HepG2 (cell line): ENCODE results near the gene TFEB. TPM values are rescaled to one million over a fixed set of nuclear protein-coding genes. Genes with fewer than 3 reads are reported as not detected.

Experiments
- ETS1 ChIP-seq: sonication (generic); formaldehyde crosslinking; IDR thresholded peaks from 2 replicates; pipeline ENCODE4 v1.4.0; 2020; ENCODE audit warnings: missing genetic modification reagents
- GLMP ChIP-seq: sonication (generic); formaldehyde crosslinking; IDR thresholded peaks from 2 replicates; pipeline ENCODE4 v1.9.0; 2021; ENCODE audit warnings: missing genetic modification reagents, mild to moderate bottlenecking, borderline replicate concordance
- KLF12 ChIP-seq: sonication (generic); formaldehyde crosslinking; IDR thresholded peaks from 2 replicates; pipeline ENCODE4 v1.4.0; 2020; ENCODE audit warnings: missing genetic modification reagents, borderline replicate concordance
- MLXIP ChIP-seq: sonication (generic); formaldehyde crosslinking; IDR thresholded peaks from 2 replicates; pipeline ENCODE4 v1.9.0; 2021; ENCODE audit warnings: missing genetic modification reagents, borderline replicate concordance
- POGZ ChIP-seq: sonication (generic); formaldehyde crosslinking; IDR thresholded peaks from 2 replicates; pipeline ENCODE4 v1.4.0; 2020; ENCODE audit warnings: mild to moderate bottlenecking, missing genetic modification reagents
- SMC3 ChIP-seq: IDR thresholded peaks from 2 replicates; pipeline ENCODE4 v1.6.1; 2011; ENCODE audit warnings: low read length, improper control_type of control experiment
- SYNCRIP ChIP-seq: fragments of 200-400 bp; formaldehyde crosslinking; IDR thresholded peaks from 2 replicates; pipeline ENCODE4 v1.6.1; 2018; ENCODE audit warnings: mild to moderate bottlenecking, low read depth, low read length; ENCODE audit not compliant: insufficient read depth
- TOE1 ChIP-seq: sonication (generic); formaldehyde crosslinking; IDR thresholded peaks from 2 replicates; pipeline ENCODE4 v1.4.0; 2020; ENCODE audit warnings: mild to moderate bottlenecking, missing genetic modification reagents
- ZBTB10 ChIP-seq: sonication (generic); formaldehyde crosslinking; IDR thresholded peaks from 2 replicates; pipeline ENCODE4 v1.4.0; 2020; ENCODE audit warnings: missing genetic modification reagents, borderline replicate concordance
- ZBTB33 ChIP-seq: sonication (generic); formaldehyde crosslinking; IDR thresholded peaks from 2 replicates; pipeline ENCODE4 v1.4.0; 2020; ENCODE audit warnings: missing genetic modification reagents
- ZFP36 ChIP-seq: fragments of 150-350 bp; IDR thresholded peaks from 2 replicates; pipeline ENCODE4 v1.6.1; 2018; ENCODE audit warnings: borderline replicate concordance, low read length, low read depth; ENCODE audit not compliant: partially characterized antibody
- ZNF136 ChIP-seq: sonication (generic); formaldehyde crosslinking; IDR thresholded peaks from 2 replicates; pipeline ENCODE4 v1.8.1; 2022; ENCODE audit warnings: low read depth, mild to moderate bottlenecking, moderate library complexity, missing genetic modification reagents
- ZNF20 ChIP-seq: sonication (generic); formaldehyde crosslinking; IDR thresholded peaks from 2 replicates; pipeline ENCODE4 v1.4.0; 2020; ENCODE audit warnings: mild to moderate bottlenecking, moderate library complexity, missing genetic modification reagents
- ZNF280B ChIP-seq: sonication (generic); formaldehyde crosslinking; IDR thresholded peaks from 2 replicates; pipeline ENCODE4 v1.5.0; 2020; ENCODE audit warnings: missing genetic modification reagents, mild to moderate bottlenecking, borderline replicate concordance
- ZNF670 ChIP-seq: sonication (generic); formaldehyde crosslinking; IDR thresholded peaks from 2 replicates; pipeline ENCODE4 v1.8.0; 2022; ENCODE audit warnings: mild to moderate bottlenecking, missing genetic modification reagents, borderline replicate concordance
- polyA plus RNA-seq, 8 experiments: library from polyadenylated mRNA; depleted of rRNA in 3 of 8; stranded (reverse) in 7 of 8; unstranded in 1 of 8; fragments of >200 nt; fragmentation: Illumina TruSeq in 4 of 8; extraction: Trizol in 4 of 8; gene quantifications; 2 replicates each; pipeline versions ENCODE4 v1.2.1 to v1.2.3, GENCODE V29; 2011 to 2016; ENCODE audit warnings: low read depth in 4 of 8, missing spikeins in 1 of 8, mixed read lengths in 1 of 8; ENCODE audit not compliant: insufficient read depth in 1 of 8
- total RNA-seq, 5 experiments: library from RNA; depleted of rRNA; stranded (reverse); fragments of >200 nt; fragmentation: Illumina TruSeq; extraction: Trizol; gene quantifications; 2 replicates each; pipeline ENCODE4 v1.2.3, GENCODE V29; 2016; ENCODE audit warnings: low read depth in 1 of 5

TFEB gene
- total and polyA plus RNA-seq, 2 of the 13 experiments (the other 11 are each of a cell fraction or from before 2014, with no cell fraction given) = 13.3 to 18.7 TPM

- no peak for TF ChIP-seq TOE1 (CRISPR knock-in tag)
- no peak for TF ChIP-seq SMC3
- TF ChIP-seq ZNF280B (CRISPR knock-in tag) = peak; percentile 80
- TF ChIP-seq ZBTB10 (CRISPR knock-in tag) = peak; percentile 77; the same call in 1 of the 2 replicates
- TF ChIP-seq ZNF136 = no peak; the same call in 1 of the 2 replicates
- TF ChIP-seq GLMP (CRISPR knock-in tag) = no peak
- TF ChIP-seq MLXIP = no peak
- TF ChIP-seq POGZ (CRISPR knock-in tag) = peak; percentile 30
- no peak for TF ChIP-seq ZNF20
- no peak for TF ChIP-seq KLF12 (CRISPR knock-in tag)
- no peak for TF ChIP-seq ZNF670 (CRISPR knock-in tag)
- TF ChIP-seq SYNCRIP = no peak
- no peak for TF ChIP-seq ZFP36
- no peak for TF ChIP-seq ETS1 (CRISPR knock-in tag)
- TF ChIP-seq ZBTB33 (CRISPR knock-in tag) = no peak
These were observed 1.4 kb downstream of the TFEB start (continued) for GRCh38 chr6:41733707-41734665.
